A673 (cell line): ENCODE results near the gene KREMEN1. TPM values are rescaled to one million over a fixed set of nuclear protein-coding genes. Genes with fewer than 3 reads are reported as not detected.

Experiments used
- BruUV-seq: library from RNA; stranded (reverse); fragments of 400-500 nt; replicated peaks from 2 replicates; lab custom pipeline; 2021; lab: Mats Ljungman, UMichigan
- CTCF ChIA-PET: fragments of 300-600 bp; sonication (Branson Sonifier 250); formaldehyde crosslinking; loops from one replicate; lab custom pipeline; 2022; ENCODE audit warnings: antibody characterized with exemption; lab: Charles Lee
- POLR2A ChIA-PET: fragments of 300-600 bp; sonication (Branson Sonifier 250); formaldehyde crosslinking; loops from one replicate; lab custom pipeline; 2022; ENCODE audit warnings: antibody characterized with exemption; ENCODE audit not compliant: low non-redundant PET; lab: Charles Lee
- DNase-seq: peaks from one replicate; pipeline ENCODE4 v3.0.0-alpha.2; 2015; ENCODE audit warnings: low spot score
- H3K27ac ChIP-seq: fragments of 200-600 bp; sonication (generic); 2 replicates; pipeline ENCODE4 v1.5.1; 2016; ENCODE audit warnings: mixed run types, low read depth, mild to moderate bottlenecking, mixed read lengths, antibody characterized with exemption, low read length; ENCODE audit not compliant: poor library complexity, severe bottlenecking
- H3K27me3 ChIP-seq: fragments of 200-600 bp; sonication (generic); replicated peaks from 2 replicates; pipeline ENCODE4 v1.6.1; 2017; ENCODE audit warnings: mixed run types, low read depth, mild to moderate bottlenecking, mixed read lengths, antibody characterized with exemption, low read length; ENCODE audit not compliant: insufficient read depth, poor library complexity
- H3K36me3 ChIP-seq: fragments of 200-600 bp; sonication (generic); 2 replicates; pipeline ENCODE4 v1.6.1; 2016; ENCODE audit warnings: mixed run types, mild to moderate bottlenecking, mixed read lengths, antibody characterized with exemption, low read length; ENCODE audit not compliant: insufficient read depth, poor library complexity, severe bottlenecking
- H3K4me1 ChIP-seq: fragments of 200-600 bp; sonication (generic); 2 replicates; pipeline ENCODE4 v1.6.1; 2017; ENCODE audit warnings: mixed run types, mild to moderate bottlenecking, mixed read lengths, antibody characterized with exemption, low read length; ENCODE audit not compliant: insufficient read depth, poor library complexity, severe bottlenecking
- H3K4me3 ChIP-seq: fragments of 200-600 bp; sonication (generic); 2 replicates; pipeline ENCODE4 v1.5.1; 2016; ENCODE audit warnings: low read depth, mixed run types, mild to moderate bottlenecking, mixed read lengths, low read length; ENCODE audit not compliant: poor library complexity, severe bottlenecking
- H3K9me3 ChIP-seq: fragments of 200-600 bp; sonication (generic); 2 replicates; pipeline ENCODE4 v1.6.1; 2016; ENCODE audit warnings: mixed run types, low read depth, mild to moderate bottlenecking, mixed read lengths, antibody characterized with exemption, low read length; ENCODE audit not compliant: poor library complexity, severe bottlenecking
- EZH2 ChIP-seq: fragments of 200-600 bp; sonication (generic); IDR thresholded peaks from 2 replicates; pipeline ENCODE4 v1.6.1; 2017; ENCODE audit warnings: borderline replicate concordance, low read depth, mild to moderate bottlenecking, mixed read lengths, antibody characterized with exemption, low read length; ENCODE audit not compliant: poor library complexity, severe bottlenecking
- intact Hi-C: fragments of 100-400 bp; cut with micrococcal nuclease; formaldehyde crosslinking; loops from one replicate; pipeline ENCODE4 v1.10.0; 2022; ENCODE audit not compliant: unreplicated experiment
- total RNA-seq: library from RNA; stranded (reverse); gene quantifications from 2 replicates; pipeline ENCODE4 v1.2.3, GENCODE V29; 2021
- TF ChIP-seq, protein P1 (sequence below): fragments of 300-800, 200-600 bp; sonication (generic); conservative IDR thresholded peaks from 2 replicates; pipeline ENCODE4 v1.5.1; 2017; ENCODE audit warnings: low read depth, mild to moderate bottlenecking, antibody characterized with exemption, low read length, moderate library complexity, mixed read lengths

KREMEN1 gene
- total RNA-seq, 1 experiment from 2014 or later = 4.2 TPM

DNA sequence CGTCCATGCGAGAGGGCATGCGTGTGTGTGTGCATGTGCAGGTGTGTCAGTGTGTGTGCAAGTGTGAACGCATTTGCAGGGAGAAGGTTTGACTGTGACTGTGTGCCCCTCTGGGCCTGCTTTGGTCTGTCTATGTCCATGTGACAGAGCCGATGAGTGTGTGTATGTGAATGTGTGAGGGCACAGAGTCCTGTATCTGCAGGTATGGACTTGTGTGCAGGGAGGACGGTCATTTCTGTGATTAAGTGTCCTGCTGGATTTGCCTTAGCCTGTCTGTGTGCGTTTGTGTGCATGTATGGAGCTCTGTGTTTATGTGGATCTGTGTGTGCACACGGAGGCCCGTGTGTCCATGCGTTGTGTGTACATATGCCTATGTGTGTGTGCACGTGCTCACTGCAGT, 138.2 kb downstream of the KREMEN1 start:
- H3K9me3 ChIP-seq = no peaks in the 10 kb centered on the region
- intact Hi-C loops = no loop called here
- no peak for DNase-seq
- no peaks in the 10 kb centered on the region for H3K4me1 ChIP-seq
- CTCF ChIA-PET = no interaction called here
- H3K27ac ChIP-seq = no peak overlapping the region
- H3K36me3 ChIP-seq = no peaks in the 10 kb centered on the region
- TF ChIP-seq EZH2 = no peak
- TF ChIP-seq, protein P1, sequence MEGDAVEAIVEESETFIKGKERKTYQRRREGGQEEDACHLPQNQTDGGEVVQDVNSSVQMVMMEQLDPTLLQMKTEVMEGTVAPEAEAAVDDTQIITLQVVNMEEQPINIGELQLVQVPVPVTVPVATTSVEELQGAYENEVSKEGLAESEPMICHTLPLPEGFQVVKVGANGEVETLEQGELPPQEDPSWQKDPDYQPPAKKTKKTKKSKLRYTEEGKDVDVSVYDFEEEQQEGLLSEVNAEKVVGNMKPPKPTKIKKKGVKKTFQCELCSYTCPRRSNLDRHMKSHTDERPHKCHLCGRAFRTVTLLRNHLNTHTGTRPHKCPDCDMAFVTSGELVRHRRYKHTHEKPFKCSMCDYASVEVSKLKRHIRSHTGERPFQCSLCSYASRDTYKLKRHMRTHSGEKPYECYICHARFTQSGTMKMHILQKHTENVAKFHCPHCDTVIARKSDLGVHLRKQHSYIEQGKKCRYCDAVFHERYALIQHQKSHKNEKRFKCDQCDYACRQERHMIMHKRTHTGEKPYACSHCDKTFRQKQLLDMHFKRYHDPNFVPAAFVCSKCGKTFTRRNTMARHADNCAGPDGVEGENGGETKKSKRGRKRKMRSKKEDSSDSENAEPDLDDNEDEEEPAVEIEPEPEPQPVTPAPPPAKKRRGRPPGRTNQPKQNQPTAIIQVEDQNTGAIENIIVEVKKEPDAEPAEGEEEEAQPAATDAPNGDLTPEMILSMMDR = no peak
- no TSS peak for BruUV-seq
- POLR2A ChIA-PET = no interaction called here
- H3K4me3 ChIP-seq = no peak overlapping the region
- no peaks in the 10 kb centered on the region for H3K27me3 ChIP-seq

DNA sequence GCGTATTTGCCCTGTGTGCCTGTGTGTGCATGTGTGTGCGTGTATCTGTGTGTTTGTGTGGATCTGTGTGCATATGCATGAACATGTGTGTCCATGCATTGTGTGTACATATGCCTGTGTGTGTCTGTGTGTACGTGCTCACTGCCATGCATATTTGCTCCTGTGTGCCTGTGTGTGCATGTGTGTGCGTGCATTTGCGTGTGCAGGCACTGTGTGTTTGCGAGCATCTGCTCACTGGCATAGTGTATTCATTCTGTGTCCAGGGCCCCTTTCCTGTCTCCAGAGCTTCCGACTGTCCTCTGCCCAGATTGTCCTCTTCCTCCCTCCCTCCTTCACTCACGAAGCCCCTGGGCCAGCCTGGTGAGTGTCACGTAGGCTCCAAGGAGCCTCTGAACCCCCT, 138.6 kb downstream of the KREMEN1 start:
- Histone ChIP-seq H3K27ac (no peak overlapping the region), H3K27me3 (no peaks in the 10 kb centered on the region), H3K4me3 (no peak overlapping the region), H3K4me1 (no peaks in the 10 kb centered on the region), H3K36me3 (no peaks in the 10 kb centered on the region), H3K9me3 (no peaks in the 10 kb centered on the region)
- TF ChIP-seq, protein P1 = no peak
- no peak for TF ChIP-seq EZH2
- no TSS peak for BruUV-seq
- ChIA-PET POLR2A (no interaction called here), CTCF (no interaction called here)
- no peak for DNase-seq
- intact Hi-C loops = no loop called here

DNA sequence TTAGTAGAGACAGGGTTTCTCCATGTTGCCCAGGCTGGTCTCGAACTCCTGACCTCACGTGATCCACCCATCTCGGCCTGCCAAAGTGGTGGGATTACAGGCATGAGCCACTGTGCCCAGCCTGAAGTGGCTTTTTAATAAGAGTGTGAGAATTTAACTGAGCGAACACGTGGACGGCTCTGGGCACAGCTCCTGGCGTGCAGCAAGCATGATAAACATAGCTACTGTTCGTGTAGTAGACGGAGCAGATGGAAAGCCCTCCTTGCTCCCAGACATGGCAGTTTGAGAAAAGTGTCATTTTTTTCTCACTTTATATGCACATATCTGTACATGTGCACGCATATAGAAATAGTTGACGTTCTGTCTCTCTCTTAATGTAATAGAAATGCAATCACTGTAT, 139.9 kb downstream of the KREMEN1 start:
- no peak for TF ChIP-seq EZH2
- TF ChIP-seq, protein P1 = no peak
- H3K36me3 ChIP-seq = no peaks in the 10 kb centered on the region
- no peak overlapping the region for H3K4me3 ChIP-seq
- H3K9me3 ChIP-seq = no peaks in the 10 kb centered on the region
- no peaks in the 10 kb centered on the region for H3K4me1 ChIP-seq
- H3K27ac ChIP-seq = no peak overlapping the region
- no peaks in the 10 kb centered on the region for H3K27me3 ChIP-seq
- ChIA-PET CTCF (no interaction called here), POLR2A (no interaction called here)
- DNase-seq = no peak
- BruUV-seq = no TSS peak
- intact Hi-C loops = no loop called here
